Suppressor macrophage treated with lipopolysaccharide for 4 hours (primary cell): ENCODE measurements around the gene HS6ST1.
"Not testable (repeated sequence)": the region's sequence is repeated elsewhere in the genome, so short reads cannot be mapped to it uniquely, and the experiment has no call there.

Experiments used
- DNase-seq: peaks from one replicate; pipeline ENCODE4 v3.0.0-alpha.2; 2020

HS6ST1 gene

DNA sequence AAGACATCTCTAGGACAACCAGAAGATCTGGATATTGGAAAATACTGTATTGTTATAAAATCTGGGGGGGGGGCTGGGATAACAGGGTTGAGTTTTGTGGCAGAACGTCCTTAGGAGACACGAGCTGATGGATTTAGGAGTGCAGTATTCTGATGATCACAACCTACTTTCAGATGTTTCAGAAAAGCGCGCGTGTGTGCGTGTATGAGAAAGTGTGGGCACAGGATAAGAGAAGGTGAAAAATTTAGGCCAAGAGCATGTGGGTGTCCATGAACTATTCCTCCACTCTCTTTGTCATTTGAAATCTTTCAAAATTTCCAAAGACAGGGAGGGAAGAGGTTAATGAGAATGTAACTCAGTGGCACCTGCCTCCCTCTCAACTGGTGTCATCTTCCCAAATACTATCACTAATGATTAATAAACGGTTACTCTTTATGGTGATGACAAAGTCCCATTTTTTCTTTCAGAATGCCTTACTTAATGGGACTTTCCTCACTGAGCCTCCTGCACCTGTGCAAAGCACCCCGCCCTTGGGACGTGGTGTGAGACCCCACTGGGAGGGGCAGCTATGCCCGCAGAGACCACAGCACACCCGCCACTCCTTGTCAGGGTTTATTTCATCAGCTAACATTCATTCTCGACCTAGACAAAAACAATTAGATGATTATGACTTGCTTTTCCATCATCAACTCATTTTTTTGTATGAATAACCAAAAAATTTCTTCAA lies 53.6 kb downstream of the HS6ST1 start:
- DNase-seq, result no peak

DNA sequence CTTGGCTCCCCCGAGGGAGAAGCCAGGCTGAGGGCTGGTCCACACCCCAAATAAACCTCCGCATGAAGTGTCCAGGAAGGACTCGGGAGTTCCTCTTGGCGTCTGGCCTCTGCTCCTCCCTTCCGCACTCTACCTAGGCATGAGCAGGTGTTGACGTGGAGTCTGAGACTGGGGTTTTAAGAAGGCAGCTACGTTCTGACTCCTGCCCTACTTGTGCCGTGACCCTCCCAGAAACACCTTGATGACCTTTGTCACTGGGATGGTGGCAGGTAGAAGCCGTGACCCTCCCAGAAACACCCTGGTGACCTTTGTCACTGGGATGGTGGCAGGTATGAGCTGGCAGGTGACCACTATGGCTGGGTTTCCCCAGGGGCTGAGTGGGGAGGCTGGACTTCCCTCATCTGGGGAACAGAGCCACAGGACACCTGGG lies 54.8 kb downstream of the HS6ST1 start:
- DNase-seq, result no peak

DNA sequence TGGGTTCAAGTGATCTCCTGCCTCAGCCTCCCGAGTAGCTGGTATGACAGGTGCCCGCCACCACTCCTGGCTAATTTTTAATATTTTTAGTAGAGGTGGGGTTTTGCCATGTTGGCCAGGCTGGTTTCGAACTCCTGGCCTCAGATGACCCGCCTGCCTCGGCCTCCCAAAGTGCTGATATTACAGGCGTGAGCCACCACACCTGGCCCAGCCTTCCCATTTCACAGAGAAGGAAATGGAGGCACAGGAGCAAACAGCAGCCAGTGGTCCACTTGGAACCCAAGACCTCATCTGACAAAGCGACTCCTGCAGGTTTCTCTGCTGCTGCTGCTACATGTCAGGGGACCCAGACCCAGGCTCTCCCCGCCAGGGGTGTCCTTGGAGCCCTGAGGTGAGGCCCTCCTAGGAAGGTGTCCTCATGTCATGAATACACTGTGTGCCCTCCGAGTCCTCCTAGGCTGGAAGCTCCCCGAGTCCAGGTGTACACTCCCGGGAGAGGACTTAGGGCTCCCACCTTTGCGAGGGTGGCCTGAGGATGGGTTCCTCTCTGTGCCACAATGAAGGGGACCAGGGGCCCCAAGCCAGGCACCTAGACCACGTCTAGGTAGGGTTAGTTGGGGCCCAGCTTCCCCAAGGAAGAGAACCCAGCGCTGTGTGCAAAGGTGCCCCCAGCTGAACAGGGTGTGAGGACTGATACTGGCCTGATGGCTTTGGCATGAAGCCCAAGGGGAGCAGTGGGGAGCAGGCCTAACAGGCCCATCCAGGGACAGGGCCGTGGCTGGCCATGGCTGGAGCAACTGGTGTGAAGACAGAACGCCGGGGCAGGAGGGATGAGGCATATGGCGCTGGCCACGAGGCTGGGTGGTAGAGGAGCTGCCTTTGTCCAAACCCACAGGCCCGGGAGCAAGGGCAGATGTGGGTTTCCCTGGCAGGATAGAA lies 56.1 kb downstream of the HS6ST1 start:
- DNase-seq, result no peak

DNA sequence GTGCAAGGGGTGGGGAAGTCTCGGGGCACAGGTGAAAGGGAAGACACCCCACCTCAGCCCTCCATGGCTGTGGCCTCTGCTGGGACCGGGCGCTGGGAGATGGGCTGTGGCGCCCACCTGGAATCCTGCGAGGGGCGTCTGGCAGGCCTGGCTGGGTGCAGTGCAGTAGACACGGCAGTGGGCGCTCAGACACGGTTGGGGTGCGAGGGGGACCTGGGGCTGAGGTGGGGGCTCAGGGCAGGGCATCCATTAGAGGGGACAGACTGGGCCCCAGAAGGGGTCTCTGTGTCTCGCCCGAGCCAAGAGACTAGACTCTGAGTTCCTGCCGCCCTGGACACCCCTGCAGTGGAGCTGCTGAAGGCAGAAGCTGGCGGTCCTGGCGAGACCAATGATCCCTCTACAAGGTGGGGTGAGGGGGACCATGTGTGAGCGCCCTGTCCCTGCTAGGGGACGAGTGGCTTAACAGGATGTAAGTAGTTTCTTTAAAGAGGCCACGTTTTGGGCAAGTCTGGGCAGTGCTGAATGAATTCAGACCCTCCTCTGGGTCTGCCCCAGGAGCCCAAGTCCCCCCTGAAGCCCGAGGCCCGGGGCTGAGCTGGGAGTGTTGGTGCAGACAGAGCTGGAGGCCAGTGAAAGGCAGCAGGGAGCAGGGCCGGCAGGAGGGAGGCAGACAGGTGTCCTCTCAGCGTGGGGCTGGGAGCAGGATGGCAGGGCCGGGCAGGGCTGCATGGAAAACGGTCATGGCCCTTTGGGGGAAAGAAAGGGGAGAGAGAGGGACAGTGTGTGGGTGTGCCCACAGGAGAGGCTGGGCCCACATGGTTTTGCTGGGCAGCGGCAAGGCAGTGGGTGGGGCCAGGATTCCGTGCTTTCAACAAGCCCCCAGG lies 57.2 kb downstream of the HS6ST1 start:
- no peak for DNase-seq

DNA sequence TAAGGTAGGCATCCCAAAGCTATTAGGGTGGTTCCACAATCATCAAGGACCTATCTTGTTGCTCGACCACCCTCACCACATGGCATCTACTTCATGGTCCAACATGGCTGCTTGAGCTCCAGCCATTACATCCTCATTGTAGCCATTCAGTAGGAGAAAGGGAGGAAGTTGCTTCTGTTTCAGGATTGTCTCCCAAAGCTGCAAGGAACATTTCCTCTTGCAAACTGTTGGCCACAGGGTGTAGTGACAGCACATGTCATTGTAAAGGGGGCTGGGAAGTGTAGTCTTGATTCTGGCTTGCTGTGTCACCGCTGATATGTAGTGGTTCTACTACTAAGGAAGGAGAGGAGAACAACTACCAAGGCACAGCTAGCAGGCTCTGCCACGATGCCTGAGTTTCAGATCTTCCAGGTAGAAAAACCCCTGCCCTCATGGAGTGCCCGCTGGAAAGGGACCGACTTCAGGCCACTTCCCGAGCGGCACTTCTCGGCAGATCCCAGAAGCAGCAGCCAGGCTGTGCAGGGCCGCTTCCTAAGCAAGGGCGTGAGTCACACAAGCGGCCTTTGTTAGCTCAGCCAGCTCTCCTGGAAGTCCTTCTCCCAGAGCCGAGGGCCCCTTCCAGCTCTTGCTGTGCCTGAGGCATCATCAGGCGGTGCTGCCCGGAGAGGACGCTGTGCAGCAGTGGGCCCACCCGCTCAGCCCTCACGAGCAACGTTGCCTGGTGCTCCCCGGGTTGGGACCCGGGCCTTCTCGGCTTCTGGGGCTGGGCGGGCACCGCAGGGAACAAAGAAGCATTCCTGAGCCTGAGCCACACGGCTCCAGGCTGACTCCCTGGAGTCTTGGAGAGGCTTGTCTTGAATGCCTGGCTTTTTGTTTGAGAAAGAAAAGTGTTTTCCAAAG lies 58.2 kb downstream of the HS6ST1 start:
- DNase-seq, result no peak

DNA sequence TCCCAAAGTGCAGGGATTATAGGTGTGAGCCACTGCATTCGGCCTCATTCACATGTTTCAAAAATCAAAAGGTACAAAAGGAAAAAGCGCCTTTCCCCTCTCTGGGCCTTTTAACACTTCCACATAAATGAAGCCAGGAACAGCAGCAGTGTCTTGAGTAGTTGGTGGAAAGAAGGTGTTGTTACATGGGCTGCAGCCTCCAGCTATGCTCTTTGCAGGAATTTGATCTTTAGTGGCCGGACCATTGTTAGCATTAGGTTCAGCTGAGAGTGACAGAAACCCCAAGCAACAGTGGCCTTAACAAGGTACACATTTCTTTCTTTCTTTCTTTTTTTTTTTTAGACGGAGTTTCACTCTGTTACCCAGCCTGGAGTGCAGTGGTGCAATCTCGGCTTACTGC lies 59.1 kb downstream of the HS6ST1 start:
- no peak for DNase-seq

DNA sequence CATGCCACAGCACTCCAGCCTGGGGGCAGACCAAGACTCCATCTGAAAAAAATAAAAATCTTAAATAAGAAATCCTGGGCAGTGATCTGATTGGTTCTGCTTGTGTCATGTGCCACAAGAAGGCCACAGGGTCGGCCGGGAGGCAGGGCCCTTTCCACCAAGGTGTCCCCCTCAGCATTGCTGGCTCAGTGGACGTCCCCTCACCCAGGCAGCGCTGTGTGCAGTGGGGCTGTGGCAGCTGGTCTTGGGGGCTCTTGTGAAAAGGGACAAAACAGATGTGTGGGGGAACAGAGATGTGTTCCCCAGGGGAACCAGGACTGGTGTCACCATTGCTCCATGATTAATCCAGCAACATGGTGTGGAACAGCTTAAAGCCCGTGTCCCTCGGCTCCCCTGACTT lies 60.5 kb downstream of the HS6ST1 start:
- DNase-seq, result no peak

DNA sequence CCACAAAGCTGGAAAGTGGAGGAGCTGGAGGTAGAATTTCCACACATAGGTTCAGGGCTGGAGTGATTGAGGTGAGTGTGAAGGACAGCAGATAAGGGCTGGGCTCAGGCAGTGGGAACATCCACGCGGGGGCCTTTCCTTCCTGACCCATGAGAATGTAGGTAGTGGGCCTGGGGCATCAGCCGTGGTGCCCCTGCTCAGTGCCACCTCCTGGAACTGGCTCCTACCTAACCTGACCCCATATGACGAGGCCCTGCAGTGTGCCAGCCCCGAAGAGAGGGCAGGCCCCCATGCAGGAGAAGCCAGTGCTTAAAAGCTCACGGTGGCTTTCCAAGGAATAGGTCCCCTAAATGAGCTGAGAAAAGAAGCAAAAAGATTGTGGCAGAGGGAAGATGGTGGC lies 66.2 kb downstream of the HS6ST1 start:
- no peak for DNase-seq

DNA sequence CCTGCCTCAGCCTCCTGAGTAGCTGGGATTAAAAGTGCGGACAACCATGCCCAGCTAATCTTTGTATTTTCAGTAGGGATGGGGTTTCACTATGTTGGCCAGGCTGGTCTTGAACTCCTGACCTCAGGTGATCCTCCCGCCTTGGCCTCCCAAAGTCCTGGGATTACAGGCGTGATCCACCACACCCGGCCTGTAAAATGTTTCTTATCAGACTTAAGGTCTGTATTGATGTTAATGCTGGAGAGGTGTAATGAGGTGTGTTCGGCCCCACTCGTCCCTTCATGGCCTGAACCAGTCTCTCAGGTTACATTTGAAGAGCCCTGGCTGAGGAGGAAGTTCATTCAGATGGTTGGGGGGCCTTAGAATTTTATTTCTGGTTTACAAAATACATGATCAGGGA lies 66.6 kb downstream of the HS6ST1 start:
- DNase-seq, result not testable (repeated sequence)

DNA sequence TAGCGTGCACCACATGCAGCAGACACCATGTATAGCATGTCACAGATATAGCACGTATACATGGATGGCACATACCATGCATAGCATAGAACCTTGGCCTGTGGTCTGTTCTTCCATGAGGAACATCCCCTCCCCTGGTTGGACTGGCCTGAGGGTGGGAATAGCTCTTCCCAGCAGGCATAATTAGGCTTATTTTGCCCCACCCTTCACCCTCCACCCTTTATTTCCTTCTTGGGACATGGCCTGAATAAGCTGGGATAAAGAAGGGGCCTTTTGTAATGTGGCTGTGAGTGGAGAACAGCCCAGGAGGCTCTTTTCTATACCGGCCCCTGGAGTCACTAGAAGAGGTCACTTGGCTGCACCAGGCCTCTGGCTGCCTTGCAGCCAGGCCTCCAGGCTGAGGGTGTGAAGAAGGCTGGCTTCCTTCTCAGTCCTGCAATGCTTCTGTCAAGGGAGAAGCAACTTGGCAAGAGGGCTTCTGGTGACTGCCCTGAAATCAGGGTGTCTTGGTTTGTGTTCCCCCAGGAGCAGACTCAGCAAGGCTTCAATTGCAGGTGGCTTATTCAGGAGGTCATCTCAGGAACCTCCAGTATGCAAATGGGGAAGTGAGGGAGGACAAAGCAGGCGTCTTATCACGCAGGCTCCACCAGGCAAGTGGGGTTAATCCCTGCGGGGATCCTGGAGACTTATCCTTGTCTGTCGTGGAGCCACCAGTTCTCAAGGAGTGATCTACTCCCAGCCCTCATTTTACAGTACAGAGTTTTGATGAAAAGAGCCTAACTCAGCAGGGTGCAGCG lies 68.2 kb downstream of the HS6ST1 start:
- no peak for DNase-seq

DNA sequence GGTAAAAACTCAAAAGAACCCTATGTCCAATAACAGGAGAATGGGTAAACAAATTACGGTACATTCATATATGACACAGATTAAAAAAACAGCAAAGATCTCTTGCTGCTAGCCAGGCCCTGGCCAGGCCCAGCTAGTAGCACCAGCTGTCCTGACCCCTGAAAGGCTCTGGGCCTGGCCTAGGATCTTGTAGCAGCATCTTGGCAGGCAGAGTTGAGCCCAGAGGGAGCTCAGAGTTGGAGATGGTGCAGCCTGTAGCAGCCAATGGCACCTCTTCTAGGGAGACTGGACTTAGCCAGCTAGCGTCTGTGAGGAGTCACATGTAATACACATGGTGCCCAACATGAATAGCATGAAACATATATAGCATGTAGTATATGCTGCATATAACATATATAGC lies 69.1 kb downstream of the HS6ST1 start:
- DNase-seq, result no peak

DNA sequence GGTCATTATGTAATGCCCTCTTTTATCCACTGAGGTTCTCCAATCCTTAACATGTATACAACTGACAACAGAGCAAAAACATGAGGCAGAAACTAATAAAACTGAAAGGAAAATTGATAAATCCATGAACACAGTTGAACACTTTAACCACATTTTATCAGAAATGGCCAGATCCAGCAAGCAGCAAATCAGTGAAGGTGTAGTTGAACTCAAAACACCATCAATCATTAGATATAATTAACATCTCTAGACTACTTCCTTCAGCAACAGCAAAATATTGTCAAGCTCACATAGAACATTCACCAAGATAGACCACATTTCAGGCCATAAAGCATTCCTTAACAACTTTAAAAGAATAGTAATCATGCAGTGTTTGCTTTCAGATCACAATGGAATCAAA lies 72.9 kb downstream of the HS6ST1 start:
- DNase-seq, result no peak

DNA sequence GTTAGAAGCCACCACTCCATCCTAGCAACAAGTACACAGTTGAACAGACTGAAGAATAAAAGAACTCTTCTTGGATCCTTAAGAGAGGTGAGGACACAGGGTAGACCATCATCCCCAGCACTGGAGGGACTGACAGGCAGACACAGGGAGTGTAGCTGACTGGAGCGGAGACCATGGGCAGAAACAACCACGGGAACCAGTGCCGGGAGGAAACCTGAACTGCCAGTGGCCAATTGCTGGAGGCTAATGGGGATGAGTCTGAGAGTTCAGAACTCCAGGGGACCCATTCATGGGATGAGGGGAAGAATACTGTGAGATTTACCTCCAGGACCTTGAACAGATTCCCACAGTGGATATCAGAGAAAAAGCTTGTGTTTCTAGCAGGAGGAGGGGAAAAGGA lies 76.8 kb downstream of the HS6ST1 start:
- no peak for DNase-seq

DNA sequence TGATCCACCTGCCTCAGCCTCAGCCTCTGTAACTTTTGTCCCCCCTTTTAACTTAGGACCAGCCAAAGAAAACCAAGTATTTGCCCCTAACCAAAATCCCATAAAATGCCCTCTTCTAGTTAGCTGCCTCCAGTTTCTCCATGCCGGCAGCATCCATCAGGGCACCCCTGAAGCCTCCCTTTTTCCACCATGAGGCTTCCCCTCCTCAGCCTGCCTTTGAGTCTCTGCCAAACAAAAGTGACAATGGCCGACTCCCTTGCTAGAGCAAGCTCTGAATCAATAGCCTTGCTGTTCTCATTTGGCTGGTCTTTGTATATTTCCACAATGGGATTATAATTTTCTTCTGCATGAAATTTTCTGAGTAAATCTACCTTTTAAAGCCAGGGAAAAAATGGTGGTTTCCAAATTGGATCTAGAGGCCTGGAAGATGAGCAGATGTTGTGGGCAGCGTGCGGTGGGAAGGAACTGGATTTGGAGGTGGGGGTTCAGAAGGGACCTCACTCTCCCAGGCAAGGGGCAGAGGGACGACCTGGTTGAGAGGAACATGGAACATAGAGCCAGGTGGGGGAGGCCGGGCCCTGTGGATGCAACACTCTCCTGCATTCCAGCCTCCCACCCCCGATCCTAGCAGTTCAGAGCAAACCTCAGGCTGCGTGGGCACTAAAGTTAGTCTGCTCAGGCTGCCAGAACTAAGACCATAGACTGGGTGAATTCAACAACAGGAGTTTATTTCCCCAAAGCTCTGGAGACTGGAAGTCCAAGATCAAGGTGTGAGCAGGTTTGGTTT lies 80.6 kb downstream of the HS6ST1 start:
- DNase-seq, result no peak

DNA sequence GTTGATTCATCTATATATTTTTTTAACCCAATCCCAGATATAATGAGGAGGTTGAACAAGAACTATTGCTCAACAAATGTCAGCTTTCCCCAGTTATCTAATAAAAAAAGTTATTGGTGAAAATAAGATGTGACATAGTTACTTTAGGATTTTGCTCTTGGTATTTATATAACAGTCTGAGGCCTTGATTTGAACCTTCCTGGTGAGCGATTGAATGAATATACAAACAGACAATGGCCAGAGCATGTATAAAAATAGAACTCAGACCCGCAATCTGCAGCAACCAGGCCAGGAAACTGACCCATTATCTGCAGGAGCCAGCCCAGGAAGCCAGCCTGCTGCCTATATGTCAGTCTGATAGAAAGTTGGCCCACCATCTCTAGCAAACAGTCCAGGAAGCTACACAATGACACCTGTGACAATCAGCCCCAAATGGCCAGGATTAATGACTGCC lies 81.6 kb downstream of the HS6ST1 start:
- DNase-seq, result no peak

DNA sequence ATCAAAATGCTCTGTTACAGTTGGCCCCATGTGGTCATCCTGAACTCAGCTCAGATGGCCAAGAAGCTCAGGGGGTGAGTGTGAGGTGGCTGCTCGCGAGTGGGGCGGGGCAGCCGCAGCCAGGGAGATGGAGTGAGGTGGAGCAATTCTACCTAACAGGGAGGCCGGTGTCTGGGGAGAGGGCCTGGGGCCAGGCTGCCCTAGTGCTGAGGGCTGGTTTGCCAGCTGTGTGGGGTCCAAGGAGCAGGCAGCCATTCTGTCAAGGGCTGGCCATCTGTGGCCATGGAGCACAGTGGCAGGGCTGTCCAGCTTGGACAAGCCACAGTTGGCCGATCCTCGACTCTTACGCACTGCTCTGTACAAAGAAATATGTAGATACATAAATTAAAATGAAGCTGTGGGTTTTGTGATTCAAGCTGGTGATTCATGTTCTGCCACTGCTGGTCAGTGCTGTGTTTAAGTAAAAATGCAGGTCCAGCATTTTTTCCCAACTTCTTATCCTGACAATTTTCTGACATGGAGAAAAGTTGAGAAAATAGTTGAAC lies 82.1 kb downstream of the HS6ST1 start:
- no peak for DNase-seq

DNA sequence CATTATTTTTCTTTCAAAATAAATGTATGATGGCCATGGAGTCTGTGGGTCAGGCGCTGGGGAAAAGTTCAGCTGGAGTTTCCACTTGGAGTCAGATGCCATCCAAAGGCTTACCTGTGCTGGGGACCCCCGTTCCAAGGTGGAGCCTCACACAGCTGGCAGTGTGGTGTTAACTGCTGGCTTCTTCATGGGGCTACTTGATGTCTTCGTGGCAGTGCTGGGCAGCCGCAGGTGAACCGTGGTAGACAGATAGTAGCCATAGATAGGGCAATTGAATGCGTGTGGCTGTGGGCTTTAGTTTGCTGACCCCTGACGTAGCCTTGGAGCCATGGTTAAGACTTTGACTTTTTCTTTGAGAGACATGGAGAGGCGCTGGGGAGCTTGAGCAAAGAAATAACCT lies 83.1 kb downstream of the HS6ST1 start:
- no peak for DNase-seq

DNA sequence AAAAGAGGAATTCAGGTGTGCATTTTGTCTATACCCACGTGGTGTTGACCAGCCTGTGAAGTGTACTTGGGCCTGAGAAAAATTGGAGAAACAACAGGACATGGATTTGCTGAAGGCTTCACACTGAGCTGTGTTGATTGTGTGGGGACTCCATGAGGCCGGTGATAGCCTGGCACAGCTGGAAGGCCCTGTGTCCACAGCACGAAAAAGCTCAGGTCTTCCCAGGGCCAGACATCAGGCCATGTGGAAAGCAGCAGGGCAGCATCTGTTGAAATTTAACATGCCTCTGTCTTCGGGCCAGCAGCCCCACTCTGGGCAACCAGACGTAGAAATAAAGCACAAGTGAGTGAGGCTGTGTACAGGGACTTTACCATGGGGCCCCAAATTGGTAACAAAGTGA lies 84.1 kb downstream of the HS6ST1 start:
- DNase-seq, result no peak

DNA sequence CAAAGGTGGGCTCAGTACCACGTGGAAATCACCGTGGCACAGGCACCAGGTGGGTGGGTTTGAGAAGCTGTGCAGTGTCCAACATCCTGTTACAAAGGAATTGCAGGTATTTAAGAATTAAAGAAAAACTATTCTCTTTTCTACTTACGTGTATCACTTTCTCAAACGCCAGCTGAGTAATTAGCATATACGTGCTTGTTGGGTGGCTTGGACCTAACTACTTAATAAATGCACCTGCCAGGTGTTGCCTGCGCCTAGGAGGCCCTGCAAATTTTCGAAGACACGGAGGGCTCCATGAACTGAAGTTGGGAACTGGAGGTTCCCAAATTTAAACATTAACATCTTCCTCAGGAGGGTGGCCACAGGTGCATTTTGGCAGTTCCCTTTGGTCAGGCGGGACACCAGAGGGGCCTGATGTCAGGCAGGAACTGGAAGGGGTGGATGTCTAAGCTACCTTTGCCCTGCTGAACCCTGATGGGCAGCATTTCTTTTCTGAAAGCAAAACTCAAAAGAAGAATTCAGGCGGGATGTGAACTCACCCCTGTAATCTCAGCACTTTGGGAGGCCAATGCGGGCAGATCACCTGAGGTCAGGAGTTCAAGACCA lies 84.8 kb downstream of the HS6ST1 start:
- no peak for DNase-seq
